GM10248 (cell line): ENCODE measurements around the gene PDE6D.

Experiments
- CTCF ChIA-PET: fragments of 300-600 bp; sonication (Branson Sonifier 250); formaldehyde crosslinking; extraction: SDS; loops from one replicate; lab custom pipeline; 2021; ENCODE audit warnings: antibody characterized with exemption; lab: Yijun Ruan, JAX
- POLR2A ChIA-PET: fragments of 350-650 bp; sonication (Branson Sonifier 250); formaldehyde crosslinking; extraction: SDS; loops from one replicate; lab custom pipeline; 2020; ENCODE audit warnings: antibody characterized with exemption; lab: Yijun Ruan, JAX
- DNase-seq: peaks from one replicate; pipeline ENCODE4 v3.0.0; 2012; ENCODE audit errors: extremely low spot score
- CTCF ChIP-seq: IDR thresholded peaks from 2 replicates; pipeline ENCODE4 v1.5.1; 2012; ENCODE audit warnings: mild to moderate bottlenecking, low read depth; ENCODE audit errors: extremely low read depth, missing control alignments, control extremely low read depth

PDE6D gene

GRCh38 chr2:231710799-231711676 is 70.0 kb downstream of the PDE6D start:
- ChIA-PET CTCF (interaction anchor here (1.4 to 12.1 kb wide), 4 partner anchors 10 to 109 kb away, joined by 3 to 531 read pairs (median 109); no protein-coding TSS in a partner anchor), POLR2A (interaction anchor here (1.0 to 1.4 kb wide), 3 partner anchors 36 to 97 kb away, joined by 3 to 4 read pairs (median 4); no protein-coding TSS in a partner anchor)

GRCh38 chr2:231709981-231710798 is 70.9 kb downstream of the PDE6D start:
- TF ChIP-seq CTCF = peak; percentile 96
- ChIA-PET POLR2A (interaction anchor here (0.7 to 3.1 kb wide), 4 partner anchors 11 to 98 kb away, joined by 3 to 34 read pairs (median 4); no protein-coding TSS in a partner anchor), CTCF (interaction anchor here (0.7 to 11.6 kb wide), 7 partner anchors 15 to 109 kb away, joined by 3 to 434 read pairs (median 4); no protein-coding TSS in a partner anchor)
- peak; percentile 88 for DNase-seq

More at GRCh38 chr2:231710799-231711676, 70.0 kb downstream of the PDE6D start:
- peak; percentile 4 for TF ChIP-seq CTCF
- no peak for DNase-seq

- no peak for DNase-seq
- TF ChIP-seq CTCF = no peak
- CTCF ChIA-PET = interaction anchor here (0.7 to 11.6 kb wide), 7 partner anchors 16 to 108 kb away, joined by 3 to 434 read pairs (median 4); no protein-coding TSS in a partner anchor
- POLR2A ChIA-PET = interaction anchor here (0.7 to 3.1 kb wide), 4 partner anchors 12 to 98 kb away, joined by 3 to 34 read pairs (median 4); no protein-coding TSS in a partner anchor
Observed at GRCh38 chr2:231709636-231709980, 71.5 kb downstream of the PDE6D start.

GRCh38 chr2:231708773-231709635 is 72.1 kb downstream of the PDE6D start:
- no peak for DNase-seq
- TF ChIP-seq CTCF = peak; percentile 19
- CTCF ChIA-PET = interaction anchor here (0.9 to 11.6 kb wide), 9 partner anchors 8 to 107 kb away, joined by 3 to 434 read pairs (median 4); no protein-coding TSS in a partner anchor
- POLR2A ChIA-PET = interaction anchor here (0.6 to 3.1 kb wide), 19 partner anchors 12 to 995 kb away, joined by 3 to 34 read pairs (median 4); partner anchors contain the start of gene NCL

- ChIA-PET CTCF (interaction anchor here (0.6 to 11.6 kb wide), 6 partner anchors 9 to 95 kb away, joined by 3 to 434 read pairs (median 4); no protein-coding TSS in a partner anchor), POLR2A (interaction anchor here (0.6 to 3.1 kb wide), 22 partner anchors 9 to 994 kb away, joined by 3 to 34 read pairs (median 4); partner anchors contain the start of gene NCL)
- DNase-seq = peak; percentile 93
- no peak for TF ChIP-seq CTCF
Observed at GRCh38 chr2:231707927-231708772, 72.9 kb downstream of the PDE6D start, which contains the start of gene PTMA. TSS of gene PTMA (plus strand) at chr2:231708525. CDS start at chr2:231708707, 182 bp downstream.
